Femur (tissue), 1 donor: ENCODE data around the gene ASH1L.
"Not testable (repeated sequence)": the region's sequence is repeated elsewhere in the genome, so short reads cannot be mapped to it uniquely, and the experiment has no call there.

ENCODE experiments used
- DNase-seq: peaks from one replicate; pipeline ENCODE4 v3.0.0-alpha.2; 2017

Gene ASH1L

DNA sequence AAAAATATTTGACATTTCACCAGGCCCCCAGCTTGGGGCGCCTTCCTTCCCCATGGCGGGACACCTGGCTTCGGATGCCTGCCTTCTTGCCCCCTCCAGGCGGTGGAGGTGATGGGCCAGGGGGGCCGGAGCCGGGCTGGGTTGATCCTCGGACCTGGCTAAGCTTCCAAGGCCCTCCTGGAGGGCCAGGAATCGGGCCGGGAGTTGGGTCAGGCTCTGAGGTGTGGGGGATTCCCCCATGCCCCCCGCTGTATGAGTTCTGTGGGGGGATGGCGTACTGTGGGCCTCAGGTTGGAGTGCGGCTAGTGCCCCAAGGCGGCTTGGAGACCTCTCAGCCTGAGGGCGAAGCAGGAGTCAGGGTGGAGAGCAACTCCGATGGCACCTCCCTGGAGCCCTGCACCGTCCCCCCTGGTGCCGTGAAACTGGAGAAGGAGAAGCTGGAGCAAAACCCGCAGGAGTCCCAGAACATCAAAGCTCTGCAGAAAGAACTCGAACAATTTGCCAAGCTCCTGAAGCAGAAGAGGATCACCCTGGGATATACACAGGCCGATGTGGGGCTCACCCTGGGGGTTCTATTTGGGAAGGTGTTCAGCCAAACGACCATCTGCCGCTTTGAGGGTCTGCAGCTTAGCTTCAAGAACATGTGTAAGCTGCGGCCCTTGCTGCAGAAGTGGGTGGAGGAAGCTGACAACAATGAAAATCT, 129.3 kb downstream of the ASH1L start:
- not testable (repeated sequence) for DNase-seq

DNA sequence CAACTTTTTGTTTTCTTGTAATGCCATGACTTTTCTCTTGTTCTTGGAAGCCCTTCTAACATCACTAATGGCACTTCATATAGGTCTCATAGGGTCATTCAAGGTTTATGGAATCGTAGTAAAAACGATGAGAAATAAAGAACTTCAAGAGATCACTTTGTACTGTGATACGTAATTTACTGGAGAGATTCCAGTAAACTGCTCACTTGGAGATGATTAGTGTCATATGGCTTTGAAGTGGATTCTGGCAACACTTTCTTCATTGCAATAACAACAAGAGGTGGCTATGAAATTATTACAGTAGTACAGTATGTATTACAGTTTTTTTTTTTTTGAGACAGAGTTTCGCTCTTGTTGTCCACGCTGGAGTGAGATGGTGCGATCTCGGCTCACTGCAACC, 138.5 kb downstream of the ASH1L start:
- no peak for DNase-seq

DNA sequence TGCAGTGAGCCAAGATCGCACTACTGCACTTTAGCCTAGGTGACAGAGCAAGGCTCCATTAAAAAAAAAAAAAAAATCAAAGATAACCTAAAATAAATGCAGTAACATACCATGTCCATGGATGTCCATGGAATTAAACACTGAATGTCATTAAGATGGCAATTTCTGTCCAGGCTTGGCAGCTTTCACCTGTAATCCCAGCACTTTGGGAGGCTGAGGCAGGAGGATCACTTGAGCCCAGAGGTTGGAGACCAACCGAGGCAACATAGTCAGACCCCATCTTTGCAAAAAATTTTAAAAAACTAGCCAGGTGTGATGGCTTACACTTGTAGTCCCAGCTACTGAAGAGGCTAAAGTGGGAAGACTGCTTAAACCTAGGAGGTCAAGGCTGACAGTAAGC, 141.8 kb downstream of the ASH1L start:
- DNase-seq = no peak

DNA sequence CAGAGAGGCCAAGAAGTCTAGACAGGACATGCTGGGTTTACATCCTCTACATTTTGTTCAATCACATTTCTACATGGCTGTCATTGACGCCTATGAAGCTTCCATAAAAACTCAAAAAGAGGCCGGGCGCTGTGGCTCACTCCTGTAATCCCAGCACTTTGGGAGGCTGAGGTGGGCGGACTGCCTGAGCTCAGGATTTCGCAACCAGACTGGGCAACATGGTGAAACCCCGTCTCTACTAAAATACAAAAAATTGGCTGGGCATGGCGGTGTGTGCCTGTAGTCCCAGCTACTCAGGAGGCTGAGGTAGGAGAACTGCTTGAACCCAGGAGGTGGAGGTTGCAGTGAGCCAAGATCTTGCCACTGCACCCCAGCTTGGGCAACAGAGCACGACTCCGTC, 150.8 kb downstream of the ASH1L start:
- DNase-seq = not testable (repeated sequence)

DNA sequence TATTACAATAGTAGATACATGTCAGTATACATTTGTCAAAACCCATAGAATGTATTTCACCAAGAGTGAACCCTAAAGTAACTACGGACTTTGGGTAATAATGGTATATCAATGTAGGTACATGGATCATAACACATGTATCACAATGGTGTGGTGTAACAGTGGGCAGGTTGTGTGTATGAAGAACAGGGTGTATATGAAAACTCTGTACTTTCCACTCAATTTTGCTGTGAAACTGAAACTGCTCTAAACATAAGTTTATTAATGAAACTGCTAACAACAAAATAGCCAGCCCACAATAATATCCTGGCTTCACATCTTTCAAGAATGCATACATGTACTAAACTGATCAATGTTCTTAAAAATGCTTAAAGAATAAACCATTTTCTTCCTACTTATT, 151.7 kb downstream of the ASH1L start:
- DNase-seq = no peak

DNA sequence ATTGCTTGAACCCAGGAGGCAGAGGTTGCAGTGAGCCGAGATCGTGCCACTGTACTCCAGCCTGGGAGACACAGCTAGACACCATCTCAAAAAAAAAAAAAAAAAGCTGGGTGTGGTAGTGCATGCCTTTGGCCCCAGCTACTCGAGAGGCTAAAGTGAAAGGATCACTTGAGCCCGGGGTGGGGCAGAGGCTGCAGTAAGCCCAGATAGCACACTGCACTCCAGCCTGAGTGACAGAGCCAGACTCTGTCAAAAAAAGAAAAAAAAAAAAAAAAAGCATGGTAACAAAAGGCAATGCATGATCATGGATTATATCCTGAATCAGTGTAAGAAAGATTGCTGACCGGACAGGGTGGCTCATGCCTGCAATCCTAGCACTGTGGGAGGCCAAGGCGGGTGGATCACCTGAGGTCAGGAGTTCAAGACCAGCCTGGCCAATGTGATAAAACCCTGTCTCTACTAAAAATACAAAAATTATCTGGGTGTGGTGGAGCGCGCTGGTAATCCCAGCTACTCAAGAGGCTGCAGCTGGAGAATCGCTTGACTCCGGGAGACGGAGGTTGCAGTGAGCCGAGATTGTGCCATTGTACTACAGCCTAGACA, 165.6 kb downstream of the ASH1L start:
- DNase-seq = no peak

DNA sequence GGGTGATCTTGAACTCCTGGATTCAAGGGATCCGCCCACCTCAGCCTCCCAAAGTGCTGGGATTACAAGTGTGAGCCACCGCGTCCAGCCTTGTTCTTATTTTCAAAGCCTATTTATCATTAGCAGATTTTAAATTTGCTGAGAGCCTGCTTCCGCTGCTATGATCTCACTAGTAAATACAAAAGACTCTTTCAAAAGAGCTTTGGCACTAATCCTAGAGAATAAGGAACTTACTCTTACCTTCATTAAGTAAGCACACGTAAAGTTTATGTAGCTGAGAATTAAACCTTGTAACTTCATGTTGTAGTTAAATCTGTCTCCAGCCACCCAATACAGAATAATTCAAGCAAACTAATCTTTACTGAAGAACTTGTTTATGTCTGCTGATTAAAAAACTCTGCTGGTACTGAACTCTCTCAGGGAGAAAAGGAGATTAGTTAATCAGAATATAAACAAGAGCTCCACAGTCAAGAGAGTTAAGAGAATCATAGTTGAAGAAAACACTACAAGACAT, 169.6 kb downstream of the ASH1L start:
- DNase-seq = no peak

DNA sequence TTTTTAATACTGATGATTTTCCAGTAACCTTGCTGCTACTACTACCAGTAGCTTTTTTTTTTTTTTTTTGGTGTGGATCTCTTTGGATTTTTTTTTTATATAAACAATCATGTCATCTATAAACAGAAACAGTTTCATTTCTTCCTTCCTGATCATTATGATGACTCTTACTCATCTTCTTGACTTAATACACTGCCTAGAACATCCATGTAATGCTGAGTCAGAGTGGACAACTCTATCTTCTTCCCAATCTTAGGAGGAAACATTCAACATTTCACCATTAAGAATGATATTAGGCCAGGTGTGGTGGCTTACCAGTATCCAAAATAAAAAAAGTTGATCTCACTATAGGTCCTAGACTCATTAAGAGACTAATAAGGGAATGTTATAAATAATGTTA, 172.8 kb downstream of the ASH1L start:
- DNase-seq = no peak

DNA sequence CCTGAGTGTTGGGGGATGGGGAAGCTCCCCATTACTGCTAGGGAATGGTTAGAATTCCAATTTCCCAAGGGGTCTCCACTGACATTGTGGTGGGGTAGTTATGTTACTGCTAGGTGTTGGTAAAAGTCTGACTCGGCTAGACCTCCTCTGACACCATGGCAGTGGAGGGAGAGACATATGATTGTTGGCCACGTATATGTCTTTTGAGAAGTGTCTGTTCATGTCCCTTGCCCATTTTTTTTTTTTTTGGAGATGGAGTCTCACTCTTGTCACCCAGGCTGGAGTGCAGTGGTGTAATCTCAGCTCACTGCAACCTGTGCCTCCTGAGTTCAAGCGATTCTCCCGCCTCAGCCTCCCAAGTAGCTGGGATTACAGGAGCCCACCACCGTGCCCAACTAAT, 176.8 kb downstream of the ASH1L start:
- DNase-seq = not testable (repeated sequence)

DNA sequence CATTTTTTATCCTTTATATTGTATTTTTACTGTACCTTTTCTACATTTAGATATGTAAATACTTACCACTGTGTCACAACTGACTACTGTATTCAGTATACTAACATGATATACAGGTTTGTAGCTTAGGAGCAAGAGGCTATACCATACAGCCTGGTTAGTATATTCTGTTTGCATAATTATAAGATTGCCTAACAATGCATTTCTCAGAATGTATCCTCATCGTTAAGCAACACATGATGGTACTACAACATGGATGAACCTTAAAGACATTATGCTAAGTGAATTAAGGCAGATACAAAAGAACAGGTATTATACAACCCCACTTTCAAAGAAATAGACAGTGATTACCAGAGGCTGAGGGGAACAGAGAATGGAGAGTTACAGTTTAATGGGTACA, 179.2 kb downstream of the ASH1L start:
- DNase-seq = no peak

DNA sequence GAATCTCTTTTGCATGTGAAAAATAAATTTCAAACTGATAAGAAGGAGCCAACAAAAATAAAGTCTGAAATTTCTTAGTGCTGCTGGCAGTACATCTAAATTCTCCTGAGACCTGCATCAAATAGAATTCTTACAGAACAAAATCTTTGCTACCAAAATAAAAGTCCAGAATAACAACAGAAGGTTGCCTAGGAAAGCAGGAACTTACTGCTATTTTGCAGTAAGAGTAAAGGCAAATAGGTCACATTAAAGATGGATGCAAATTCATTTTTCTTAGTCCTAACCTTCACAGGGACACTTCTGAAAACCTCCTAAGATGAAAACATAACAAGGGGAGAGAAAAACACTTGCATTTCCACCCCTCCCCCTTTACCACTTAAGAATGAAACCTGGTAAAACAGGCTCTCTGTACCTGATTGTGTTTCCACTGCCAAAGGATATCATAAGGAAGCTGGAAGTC, 182.9 kb downstream of the ASH1L start:
- DNase-seq = no peak

DNA sequence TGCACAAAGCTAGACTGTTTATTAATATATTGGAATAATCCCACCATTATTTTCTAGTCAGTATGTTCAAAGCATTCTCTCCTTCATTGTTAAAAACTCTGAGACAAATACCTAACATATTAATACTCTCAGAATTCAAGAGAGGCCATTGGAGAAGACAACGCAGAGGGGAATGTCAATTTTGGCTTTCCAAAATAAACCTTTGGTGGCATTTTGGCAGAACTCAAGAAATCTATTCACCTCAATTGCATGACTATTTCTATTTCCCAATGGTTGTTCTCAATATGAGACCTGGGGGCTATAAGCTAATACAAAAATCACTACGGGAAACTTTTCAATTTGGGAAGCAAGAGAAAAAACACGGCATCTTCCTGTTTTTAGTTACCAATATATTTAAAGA, 183.4 kb downstream of the ASH1L start:
- no peak for DNase-seq

DNA sequence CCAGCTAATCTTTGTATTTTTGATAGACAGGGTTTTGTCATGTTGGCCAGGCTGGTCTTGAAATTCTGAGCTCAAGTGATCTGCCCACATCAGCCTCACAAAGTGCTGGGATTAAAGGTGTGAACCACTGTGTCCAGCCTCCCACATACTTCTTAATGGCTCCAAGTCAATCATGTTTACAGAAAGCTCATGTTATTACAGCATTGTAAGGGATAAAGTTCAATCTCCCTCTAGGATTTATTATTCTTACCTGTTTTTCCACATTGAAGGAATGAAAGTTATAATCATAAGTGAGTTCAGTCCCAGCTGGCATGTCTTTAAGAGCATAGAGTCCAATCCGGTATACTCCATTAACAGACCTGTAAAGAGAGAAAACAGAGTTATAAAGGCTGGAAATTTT, 202.6 kb downstream of the ASH1L start:
- DNase-seq = no peak

DNA sequence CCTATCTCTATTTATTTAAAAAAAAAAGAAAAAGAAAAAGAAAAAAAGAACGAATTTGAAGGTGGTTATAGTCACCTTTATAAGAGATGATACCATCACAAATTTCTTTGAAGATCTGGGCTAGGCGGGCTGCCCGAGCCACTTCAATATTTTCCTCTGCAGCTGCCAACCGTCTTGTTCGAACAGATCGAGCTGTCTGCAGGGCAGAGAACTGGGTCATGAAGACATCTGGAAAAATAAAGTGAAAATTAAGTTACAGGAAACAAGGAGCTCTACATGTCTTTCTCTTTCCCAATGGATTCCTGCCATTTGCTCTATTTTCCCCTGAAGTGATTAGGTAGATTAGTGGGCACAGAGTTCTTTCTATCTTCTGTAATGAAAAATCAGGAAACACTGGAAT, 210.0 kb downstream of the ASH1L start:
- DNase-seq = peak; percentile 54

DNA sequence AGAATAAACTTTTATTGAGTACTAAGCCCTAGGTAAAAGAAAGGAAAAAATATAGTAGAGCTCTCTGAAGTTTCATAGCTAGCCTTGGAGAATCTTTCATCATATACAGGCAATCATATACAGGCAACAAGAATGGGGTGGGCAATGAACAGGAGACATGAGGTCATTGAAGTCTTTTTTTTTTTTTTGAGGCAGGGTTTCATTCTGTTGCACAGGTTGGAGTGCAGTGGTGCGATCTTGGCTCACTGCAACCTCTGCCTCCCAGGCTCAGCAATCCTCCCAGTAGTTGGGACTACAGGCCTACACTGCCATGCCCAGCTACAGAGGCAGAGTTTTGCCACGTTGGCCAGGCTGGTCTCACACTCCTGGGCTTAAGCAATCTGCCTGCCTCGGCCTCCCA, 219.8 kb downstream of the ASH1L start:
- DNase-seq = no peak

DNA sequence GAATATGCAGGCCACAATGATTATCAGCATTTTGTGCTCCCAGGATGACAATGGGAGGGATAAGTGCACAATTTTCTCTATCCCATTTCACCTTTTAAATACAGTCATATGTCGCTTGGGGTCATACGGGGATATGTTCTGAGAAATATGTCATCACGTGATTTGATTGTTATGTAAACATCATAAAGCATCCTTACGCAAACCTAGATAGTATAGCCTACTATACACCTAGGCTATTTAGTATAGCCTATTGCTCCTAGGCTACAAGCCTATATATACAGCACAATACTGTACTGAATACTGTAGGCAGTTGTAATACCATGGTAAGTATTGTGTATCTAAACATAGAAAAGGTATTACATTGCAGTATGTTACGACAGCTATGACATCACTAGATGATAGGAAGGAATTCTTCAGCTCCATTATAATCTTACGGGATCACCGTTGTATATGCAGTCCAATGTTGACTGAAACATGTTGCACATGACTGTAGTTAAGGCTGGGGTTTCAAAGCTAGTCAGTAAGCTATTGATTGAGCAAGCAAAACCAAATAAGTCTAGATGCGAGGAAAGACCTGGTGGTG, 223.0 kb downstream of the ASH1L start:
- DNase-seq = no peak

DNA sequence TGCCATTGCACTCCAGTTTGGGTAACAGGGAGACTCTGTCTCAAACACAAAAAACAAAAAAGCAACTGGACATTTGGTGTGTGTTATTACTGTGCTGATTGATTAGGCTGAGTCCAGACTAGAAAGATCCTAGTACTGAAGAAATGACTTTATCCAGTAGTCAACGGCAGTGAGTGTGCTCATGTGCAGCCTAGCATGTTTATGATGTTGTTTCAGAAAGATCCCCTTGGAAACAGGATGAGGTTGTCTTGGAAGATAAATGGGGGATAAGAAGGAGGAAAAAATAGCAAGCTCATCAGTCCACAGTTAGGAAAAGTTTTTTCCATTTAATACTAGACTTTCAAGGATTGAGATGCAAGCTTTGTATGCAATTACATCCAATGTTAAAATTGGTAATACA, 227.6 kb downstream of the ASH1L start:
- no peak for DNase-seq

DNA sequence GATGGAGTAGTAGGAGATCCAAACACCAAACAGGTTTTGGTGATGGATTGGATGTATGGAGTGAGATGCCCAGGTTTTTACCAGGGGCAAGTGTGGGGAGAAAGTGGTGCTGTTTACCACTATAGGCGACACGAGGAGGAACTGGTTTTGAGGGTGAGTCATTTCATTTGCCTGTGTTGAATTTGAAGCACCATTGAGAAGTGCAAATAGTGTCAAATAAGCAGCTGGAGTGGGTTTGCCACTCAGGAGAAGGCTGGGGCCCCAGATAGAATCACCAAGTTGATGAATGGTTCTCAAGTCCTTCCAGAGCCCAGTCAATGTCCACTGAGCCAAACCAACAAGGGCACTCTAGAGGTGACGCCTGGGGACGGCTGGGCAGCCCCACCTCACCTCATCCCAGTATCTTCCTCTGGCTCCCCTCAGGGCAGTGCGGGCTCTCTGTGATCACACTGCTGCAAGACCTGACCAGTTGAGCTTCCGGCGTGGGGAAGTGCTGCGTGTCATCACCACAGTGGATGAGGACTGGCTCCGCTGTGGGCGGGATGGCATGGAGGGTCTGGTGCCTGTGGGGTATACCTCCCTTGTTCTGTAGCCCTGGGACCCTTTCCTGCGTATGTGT, 232.5 kb downstream of the ASH1L start:
- DNase-seq = no peak

DNA sequence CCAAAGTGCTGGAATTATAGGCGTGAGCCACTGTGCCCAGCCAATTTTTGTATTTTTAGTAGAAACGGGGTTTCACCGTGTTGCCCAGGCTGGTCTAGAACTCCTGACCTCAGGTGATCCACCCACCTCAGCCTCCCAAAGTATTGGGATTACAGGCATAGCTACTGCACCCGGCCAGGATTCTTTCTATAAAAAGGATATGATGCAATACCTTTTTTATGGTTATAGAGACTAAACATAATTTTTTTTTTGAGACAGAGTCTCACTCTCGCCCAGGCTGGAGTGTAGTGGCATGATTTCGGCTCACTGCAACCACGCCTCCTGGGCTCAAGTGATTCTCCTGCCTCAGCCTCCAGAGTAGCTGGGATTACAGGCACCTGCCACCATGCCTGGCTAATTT, 233.7 kb downstream of the ASH1L start:
- not testable (repeated sequence) for DNase-seq

DNA sequence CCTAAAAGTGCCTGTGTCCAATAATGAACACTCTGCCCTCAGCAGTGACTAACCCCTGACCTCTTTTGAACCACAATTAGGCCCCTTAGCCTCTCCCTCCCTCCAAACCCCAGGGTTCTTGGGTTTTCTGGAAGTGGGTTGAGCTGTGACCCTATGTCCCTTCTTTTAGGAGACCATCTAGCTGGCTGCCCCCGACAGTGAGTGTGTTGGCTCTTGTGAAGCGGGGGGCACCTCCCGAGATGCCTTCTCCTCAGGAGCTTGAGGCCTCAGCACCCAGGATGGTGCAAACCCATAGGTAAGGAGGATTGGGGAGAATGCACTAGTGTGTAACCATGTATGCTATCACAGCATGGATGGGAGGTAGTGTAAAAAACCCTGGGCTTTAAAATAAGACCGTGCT, 234.6 kb downstream of the ASH1L start:
- no peak for DNase-seq

DNA sequence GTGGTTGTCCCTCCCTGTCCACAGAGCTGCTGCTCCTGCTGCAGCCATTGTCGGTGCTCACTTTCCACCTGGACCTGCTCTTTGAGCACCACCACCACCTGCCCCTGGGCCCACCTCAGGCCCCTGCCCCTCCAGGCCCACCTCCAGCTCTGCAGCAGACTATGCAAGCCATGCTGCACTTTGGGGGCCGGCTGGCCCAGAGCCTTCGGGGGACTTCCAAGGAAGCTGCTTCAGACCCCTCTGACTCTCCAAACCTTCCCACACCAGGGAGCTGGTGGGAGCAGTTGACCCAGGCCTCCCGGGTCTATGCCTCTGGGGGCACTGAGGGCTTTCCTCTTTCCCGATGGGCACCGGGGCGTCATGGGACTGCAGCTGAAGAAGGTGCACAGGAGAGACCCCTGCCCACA, 236.0 kb downstream of the ASH1L start:
- no peak for DNase-seq

DNA sequence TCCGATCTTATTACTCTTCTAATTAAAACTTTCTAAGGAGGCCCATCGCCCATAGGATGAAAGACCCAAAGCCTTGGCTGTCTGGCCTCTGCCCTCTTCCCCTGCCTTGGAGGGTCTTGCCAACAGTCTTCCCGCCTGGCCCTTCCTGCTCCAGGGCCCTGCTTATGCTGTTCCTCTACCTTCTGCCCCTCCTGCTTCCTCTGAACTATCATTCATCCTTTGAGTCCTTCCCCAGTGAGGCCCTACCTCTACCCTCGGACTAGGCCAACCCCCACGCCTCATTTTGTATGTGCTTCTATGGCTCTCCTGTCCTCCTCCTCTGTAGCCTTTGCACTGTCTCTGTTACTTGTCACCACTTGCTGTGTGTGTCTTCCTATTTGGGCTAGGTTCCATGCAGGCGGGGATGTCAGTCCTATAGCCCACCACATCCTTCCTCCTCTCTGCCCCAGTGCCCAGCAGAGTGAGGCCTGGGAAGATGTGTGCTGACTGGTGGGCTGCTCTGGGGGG, 236.5 kb downstream of the ASH1L start:
- no peak for DNase-seq

DNA sequence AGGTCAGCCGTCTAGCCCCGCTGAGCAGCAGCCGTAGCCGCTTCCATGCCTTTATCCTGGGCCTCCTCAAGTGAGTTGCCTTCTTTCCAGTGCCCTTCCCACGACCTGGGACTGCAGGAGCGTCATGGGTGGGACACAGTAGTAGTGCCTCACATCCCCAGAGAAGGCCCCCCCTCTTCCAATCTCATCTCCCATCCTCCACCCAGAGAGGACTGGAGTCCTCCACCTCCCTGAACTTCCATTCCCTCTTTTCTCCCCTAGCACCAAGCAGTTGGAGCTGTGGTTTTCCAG, 237.1 kb downstream of the ASH1L start:
- DNase-seq = no peak
